ENCODE data around the gene CTAG1A.

DNA sequence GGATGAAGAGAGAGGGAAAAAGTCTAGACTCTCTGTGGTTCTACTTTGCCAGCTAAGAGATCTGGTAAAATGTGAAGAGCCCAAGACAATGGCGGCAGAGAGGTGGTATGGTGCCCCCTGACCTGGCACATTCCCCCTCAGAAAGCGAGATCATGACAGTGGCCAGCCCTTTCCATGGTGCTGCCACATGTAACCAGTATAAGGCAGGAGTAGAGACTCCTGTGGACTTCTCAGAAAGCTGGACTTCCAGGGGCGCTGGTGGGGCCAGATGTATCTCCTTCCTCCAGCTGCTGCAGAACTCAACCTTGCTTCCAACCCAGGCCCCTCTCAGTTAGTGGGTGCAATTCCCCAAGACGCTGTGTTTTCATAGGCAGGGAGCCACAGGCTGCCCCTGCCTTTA lies 9.6 kb downstream of the CTAG1A start:
- TF ChIP-seq, protein P1, sequence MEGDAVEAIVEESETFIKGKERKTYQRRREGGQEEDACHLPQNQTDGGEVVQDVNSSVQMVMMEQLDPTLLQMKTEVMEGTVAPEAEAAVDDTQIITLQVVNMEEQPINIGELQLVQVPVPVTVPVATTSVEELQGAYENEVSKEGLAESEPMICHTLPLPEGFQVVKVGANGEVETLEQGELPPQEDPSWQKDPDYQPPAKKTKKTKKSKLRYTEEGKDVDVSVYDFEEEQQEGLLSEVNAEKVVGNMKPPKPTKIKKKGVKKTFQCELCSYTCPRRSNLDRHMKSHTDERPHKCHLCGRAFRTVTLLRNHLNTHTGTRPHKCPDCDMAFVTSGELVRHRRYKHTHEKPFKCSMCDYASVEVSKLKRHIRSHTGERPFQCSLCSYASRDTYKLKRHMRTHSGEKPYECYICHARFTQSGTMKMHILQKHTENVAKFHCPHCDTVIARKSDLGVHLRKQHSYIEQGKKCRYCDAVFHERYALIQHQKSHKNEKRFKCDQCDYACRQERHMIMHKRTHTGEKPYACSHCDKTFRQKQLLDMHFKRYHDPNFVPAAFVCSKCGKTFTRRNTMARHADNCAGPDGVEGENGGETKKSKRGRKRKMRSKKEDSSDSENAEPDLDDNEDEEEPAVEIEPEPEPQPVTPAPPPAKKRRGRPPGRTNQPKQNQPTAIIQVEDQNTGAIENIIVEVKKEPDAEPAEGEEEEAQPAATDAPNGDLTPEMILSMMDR (IDR thresholded peaks at IDR 0.05), result no peak
- TF ChIP-seq EP300 (IDR thresholded peaks at IDR 0.05) (no peak), POLR2A (IDR thresholded peaks at IDR 0.05) (no peak)

Data from ovary (tissue), 3 donors.